ENCODE data around the gene RHBDD1. TPM values are rescaled to one million over a fixed set of nuclear protein-coding genes. Genes with fewer than 3 reads are reported as not detected.

The RHBDD1 gene
- total RNA-seq, 1 experiment from 2014 or later, result 28.0 TPM

GRCh38 chr2:226797989-226798421, 37.8 kb upstream of the RHBDD1 start:
- intact Hi-C loops (cut with micrococcal nuclease; ENCODE audit: unreplicated experiment), result loop anchor here (1.0 to 5.0 kb wide), 7 partner anchors 366 to 1128 kb away; no protein-coding TSS in a partner anchor
- Histone ChIP-seq H3K9me3 (ENCODE audit: low read depth, low read length, poor library complexity, severe bottlenecking) (no peaks in the 10 kb centered on the region), H3K36me3 (ENCODE audit: insufficient read depth, low read length, poor library complexity, severe bottlenecking) (peaks cover 28% of the 10 kb centered on the region), H3K27me3 (replicated peaks; ENCODE audit: insufficient read depth, low read depth, low read length, poor library complexity) (no peaks in the 10 kb centered on the region), H3K27ac (ENCODE audit: low read depth, low read length, poor library complexity, severe bottlenecking) (peak overlapping the region; percentile 88), H3K4me3 (ENCODE audit: low read depth, low read length, poor library complexity, severe bottlenecking) (peak overlapping the region; percentile 91), H3K4me1 (ENCODE audit: insufficient read depth, low read length, poor library complexity, severe bottlenecking) (peaks cover 39% of the 10 kb centered on the region)
- peak; percentile 37 for DNase-seq (ENCODE audit: low spot score)
- TF ChIP-seq EZH2 (IDR thresholded peaks at IDR 0.05; ENCODE audit: borderline replicate concordance, low read depth, low read length, poor library complexity, severe bottlenecking) (no peak), CTCF (conservative IDR thresholded peaks at IDR 0.05; ENCODE audit: low read depth, low read length) (no peak)
- no TSS peak for BruUV-seq (replicated peaks)
- CTCF ChIA-PET, result interaction anchor here (0.8 to 1.1 kb wide), 2 partner anchors 472 to 1004 kb away, joined by 4 read pairs; no protein-coding TSS in a partner anchor
- POLR2A ChIA-PET (ENCODE audit: low non-redundant PET), result no interaction called here

GRCh38 chr2:226798422-226799210, 37.2 kb upstream of the RHBDD1 start:
- H3K27ac ChIP-seq (ENCODE audit: low read depth, low read length, poor library complexity, severe bottlenecking), result peak overlapping the region; percentile 88
- CTCF ChIA-PET, result interaction anchor here (0.8 kb wide), 1 partner anchor 473 kb away, joined by 4 read pairs; no protein-coding TSS in a partner anchor
- peak; percentile 77 for DNase-seq (ENCODE audit: low spot score)
- no peak for TF ChIP-seq EZH2 (IDR thresholded peaks at IDR 0.05; ENCODE audit: borderline replicate concordance, low read depth, low read length, poor library complexity, severe bottlenecking)
- TF ChIP-seq CTCF (conservative IDR thresholded peaks at IDR 0.05; ENCODE audit: low read depth, low read length), result peak; percentile 53
- H3K36me3 ChIP-seq (ENCODE audit: insufficient read depth, low read length, poor library complexity, severe bottlenecking), result peaks cover 25% of the 10 kb centered on the region
- intact Hi-C loops (cut with micrococcal nuclease; ENCODE audit: unreplicated experiment), result loop anchor here (2.0 to 5.0 kb wide), 3 partner anchors 366 to 910 kb away; no protein-coding TSS in a partner anchor
- no peaks in the 10 kb centered on the region for H3K27me3 ChIP-seq (replicated peaks; ENCODE audit: insufficient read depth, low read depth, low read length, poor library complexity)
- POLR2A ChIA-PET (ENCODE audit: low non-redundant PET), result interaction anchor here (0.6 kb wide), 1 partner anchor 607 kb away, joined by 3 read pairs; no protein-coding TSS in a partner anchor
- BruUV-seq (replicated peaks), result no TSS peak
- H3K4me3 ChIP-seq (ENCODE audit: low read depth, low read length, poor library complexity, severe bottlenecking), result peak overlapping the region; percentile 91
- H3K9me3 ChIP-seq (ENCODE audit: low read depth, low read length, poor library complexity, severe bottlenecking), result no peaks in the 10 kb centered on the region
- H3K4me1 ChIP-seq (ENCODE audit: insufficient read depth, low read length, poor library complexity, severe bottlenecking), result peaks cover 34% of the 10 kb centered on the region

GRCh38 chr2:226799211-226799975, 36.5 kb upstream of the RHBDD1 start, which contains the start of gene IRS1:
IRS1 (minus strand) TSS chr2:226799820; CDS start chr2:226798738, 1,082 bp downstream.
- H3K36me3 ChIP-seq (ENCODE audit: insufficient read depth, low read length, poor library complexity, severe bottlenecking), result peaks cover 20% of the 10 kb centered on the region
- peaks cover 27% of the 10 kb centered on the region for H3K4me1 ChIP-seq (ENCODE audit: insufficient read depth, low read length, poor library complexity, severe bottlenecking)
- no peak for TF ChIP-seq EZH2 (IDR thresholded peaks at IDR 0.05; ENCODE audit: borderline replicate concordance, low read depth, low read length, poor library complexity, severe bottlenecking)
- TF ChIP-seq CTCF (conservative IDR thresholded peaks at IDR 0.05; ENCODE audit: low read depth, low read length), result no peak
- peak within 1 kb of the TSS; percentile 91 for H3K4me3 ChIP-seq (ENCODE audit: low read depth, low read length, poor library complexity, severe bottlenecking)
- no TSS peak for BruUV-seq (replicated peaks)
- CTCF ChIA-PET, result interaction anchor here (0.6 to 1.5 kb wide), 9 partner anchors 26 to 1135 kb away, joined by 3 to 8 read pairs (median 7); no protein-coding TSS in a partner anchor
- H3K27ac ChIP-seq (ENCODE audit: low read depth, low read length, poor library complexity, severe bottlenecking), result peak within 1 kb of the TSS; percentile 88
- DNase-seq (ENCODE audit: low spot score), result peak; percentile 90
- intact Hi-C loops (cut with micrococcal nuclease; ENCODE audit: unreplicated experiment), result loop anchor here (2.0 to 5.0 kb wide), 3 partner anchors 367 to 911 kb away; no protein-coding TSS in a partner anchor
- H3K9me3 ChIP-seq (ENCODE audit: low read depth, low read length, poor library complexity, severe bottlenecking), result no peaks in the 10 kb centered on the region
- POLR2A ChIA-PET (ENCODE audit: low non-redundant PET), result no interaction called here
- H3K27me3 ChIP-seq (replicated peaks; ENCODE audit: insufficient read depth, low read depth, low read length, poor library complexity), result no peaks in the 10 kb centered on the region

All from A673 (cell line).